ENCODE data around the gene POLDIP2.
"Not testable (repeated sequence)": the region's sequence is repeated elsewhere in the genome, so short reads cannot be mapped to it uniquely, and the experiment has no call there.

POLDIP2 gene

GRCh38 chr17:28364665-28365363 lies 7.5 kb upstream of the POLDIP2 start, which contains the start of gene SEBOX:
Gene SEBOX (minus strand): TSS chr17:28365199. CDS start chr17:28365151, 48 bp downstream.
- DNase-seq, result no peak

DNA sequence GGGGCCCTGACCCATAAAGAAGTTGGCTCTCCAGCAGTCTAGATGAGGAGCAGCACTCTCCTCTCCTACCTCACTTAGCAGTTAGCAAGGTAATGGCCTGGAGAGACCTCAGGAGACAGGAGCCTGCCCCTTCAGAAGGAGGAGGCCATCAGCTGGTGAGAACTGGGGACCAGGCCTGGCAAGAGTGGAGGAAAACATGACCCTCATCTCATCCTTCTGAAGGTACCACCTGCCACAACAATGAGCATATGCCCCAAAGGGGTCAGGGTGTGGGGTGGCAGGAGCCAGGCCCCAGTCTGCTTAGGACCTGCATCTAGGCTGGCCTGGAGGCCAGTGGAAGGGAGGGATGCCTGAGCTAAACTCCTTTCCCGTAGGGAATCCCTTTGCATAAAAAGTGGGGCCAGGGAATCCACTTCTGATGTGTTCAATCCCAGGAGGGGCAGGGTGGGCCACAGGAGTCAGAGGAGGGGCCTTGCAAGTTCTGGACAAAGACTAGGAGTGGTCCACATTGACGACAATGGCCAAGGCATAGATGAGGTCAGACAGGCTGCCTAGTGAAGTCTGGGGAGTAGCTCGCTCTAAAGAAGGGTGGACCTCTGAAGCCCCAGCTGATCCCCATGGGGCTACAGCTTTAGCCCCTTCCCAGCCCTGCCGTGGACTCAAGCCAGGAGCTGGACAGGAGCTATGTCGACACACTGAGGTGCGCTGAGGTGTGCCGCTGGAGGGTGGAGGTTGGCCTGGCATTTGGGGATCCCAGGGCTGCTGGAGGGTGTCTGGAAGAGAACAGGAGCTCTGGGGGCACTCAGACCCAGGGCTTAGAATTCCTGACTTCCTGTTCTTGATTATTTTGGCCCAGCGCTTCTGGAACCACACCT lies 6.7 kb upstream of the POLDIP2 start:
- no peak for DNase-seq

DNA sequence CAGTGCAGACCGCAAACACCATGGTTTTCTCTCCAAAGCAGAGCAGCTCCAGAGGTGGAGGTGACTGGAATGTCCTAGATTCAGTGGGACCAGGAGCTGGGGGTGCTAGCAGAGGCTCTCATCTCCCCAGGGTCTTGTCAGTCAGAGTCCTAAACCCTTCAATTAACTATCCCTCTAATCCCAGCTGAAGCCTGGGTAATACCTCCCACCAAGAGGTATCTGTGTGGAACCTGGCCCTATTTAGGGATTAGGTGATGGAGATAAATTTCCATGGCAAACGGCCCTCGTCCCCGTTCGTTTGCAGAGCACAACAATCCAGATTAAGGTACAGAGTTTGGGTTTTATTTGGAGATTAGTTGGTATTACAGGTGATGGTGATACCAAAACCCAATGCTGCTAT lies 5.9 kb upstream of the POLDIP2 start:
- no peak for DNase-seq

- DNase-seq, result no peak
Observed at GRCh38 chr17:28357901-28358197, 522 bp upstream of the POLDIP2 start.

GRCh38 chr17:28350271-28350670 lies 7.1 kb downstream of the POLDIP2 start:
- no peak for DNase-seq

GRCh38 chr17:28348979-28349378 lies 8.3 kb downstream of the POLDIP2 start:
- no peak for DNase-seq

- DNase-seq, result no peak
Observed at GRCh38 chr17:28347261-28347891, 10.0 kb downstream of the POLDIP2 start.

GRCh38 chr17:28346746-28347246 lies 10.5 kb downstream of the POLDIP2 start:
- DNase-seq, result no peak

DNA sequence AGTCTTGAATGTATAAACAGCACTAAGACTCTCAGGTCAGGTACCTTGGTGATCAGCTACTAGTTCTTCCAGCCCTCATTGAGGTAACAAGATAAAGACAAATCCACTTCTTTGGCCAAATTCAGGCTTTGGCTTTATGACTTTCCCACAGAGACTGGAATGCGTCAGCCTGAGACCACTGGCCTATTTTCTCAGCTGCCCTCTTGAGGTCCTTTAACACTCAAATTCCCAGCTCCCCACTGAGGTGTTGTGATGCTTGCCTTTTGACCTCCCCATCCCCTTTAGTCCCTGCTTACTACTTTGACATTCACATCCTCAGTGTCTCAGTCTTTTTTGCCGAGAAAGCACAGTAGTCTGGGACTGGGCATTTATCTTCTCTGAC lies 11.1 kb downstream of the POLDIP2 start:
- no peak for DNase-seq

DNA sequence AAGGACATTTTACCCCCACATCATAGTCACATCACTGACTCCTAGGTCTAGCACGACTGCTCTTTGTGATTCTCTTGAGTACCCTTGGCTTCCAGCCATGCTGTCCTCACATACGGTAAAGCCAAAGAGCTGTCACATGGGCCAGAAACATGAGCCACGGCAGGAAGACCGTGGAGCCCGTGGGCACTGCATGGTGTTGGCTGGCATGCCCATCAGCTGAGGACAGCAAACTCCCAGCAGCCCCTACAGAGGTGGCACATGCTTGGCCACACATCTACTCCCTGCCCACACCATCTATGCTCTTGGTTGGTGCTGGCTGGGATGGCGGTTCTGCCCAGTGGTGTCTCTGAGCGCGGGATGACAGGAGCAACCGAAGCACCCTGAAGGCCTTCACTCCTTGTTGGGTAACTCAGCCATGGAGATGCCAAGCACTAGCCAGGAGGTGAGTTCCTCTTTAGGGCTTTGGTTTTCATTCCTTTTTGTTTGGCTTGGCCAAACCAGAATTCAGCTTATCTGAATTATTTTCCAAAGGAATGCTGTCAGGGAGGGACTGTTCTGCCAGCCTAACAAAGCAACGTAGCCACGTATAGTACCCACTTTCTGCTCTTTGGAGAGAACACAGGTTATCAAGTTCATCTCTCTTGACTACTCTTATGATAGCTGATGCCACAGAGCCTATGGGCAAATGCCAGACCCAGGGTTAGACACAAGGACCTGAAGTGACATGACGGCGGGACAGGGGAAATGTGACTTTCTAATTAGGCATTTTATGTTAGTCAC lies 11.7 kb downstream of the POLDIP2 start:
- no peak for DNase-seq

GRCh38 chr17:28344435-28344901 lies 12.9 kb downstream of the POLDIP2 start:
- DNase-seq, result no peak

- DNase-seq, result no peak
Observed at GRCh38 chr17:28344011-28344410, 13.3 kb downstream of the POLDIP2 start.

- no peak for DNase-seq
Observed at GRCh38 chr17:28343491-28343932, 13.8 kb downstream of the POLDIP2 start.

- DNase-seq, result no peak
Observed at GRCh38 chr17:28342313-28342712, 15.0 kb downstream of the POLDIP2 start.

DNA sequence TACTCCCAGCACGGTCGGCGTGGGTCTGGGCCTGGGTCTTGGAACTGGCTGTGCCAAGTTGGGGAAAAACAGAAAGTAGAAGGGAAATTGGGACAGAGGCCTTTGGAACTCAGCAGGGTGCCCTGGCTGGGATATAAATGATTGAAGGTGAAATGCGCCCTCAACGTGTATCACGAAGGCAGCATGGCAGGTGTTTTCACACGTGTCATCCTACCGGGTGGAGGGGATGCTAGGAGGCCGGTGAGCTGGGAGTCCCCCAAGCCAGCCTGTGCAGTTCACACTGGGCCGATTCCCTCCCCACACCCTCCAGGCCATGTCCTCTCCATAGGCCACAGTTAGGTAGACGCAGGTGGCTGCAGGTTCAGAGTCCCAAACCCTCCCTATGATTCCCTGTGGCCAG lies 15.8 kb downstream of the POLDIP2 start:
- DNase-seq, result no peak

GRCh38 chr17:28340374-28340773 lies 17.0 kb downstream of the POLDIP2 start:
- DNase-seq, result no peak

DNA sequence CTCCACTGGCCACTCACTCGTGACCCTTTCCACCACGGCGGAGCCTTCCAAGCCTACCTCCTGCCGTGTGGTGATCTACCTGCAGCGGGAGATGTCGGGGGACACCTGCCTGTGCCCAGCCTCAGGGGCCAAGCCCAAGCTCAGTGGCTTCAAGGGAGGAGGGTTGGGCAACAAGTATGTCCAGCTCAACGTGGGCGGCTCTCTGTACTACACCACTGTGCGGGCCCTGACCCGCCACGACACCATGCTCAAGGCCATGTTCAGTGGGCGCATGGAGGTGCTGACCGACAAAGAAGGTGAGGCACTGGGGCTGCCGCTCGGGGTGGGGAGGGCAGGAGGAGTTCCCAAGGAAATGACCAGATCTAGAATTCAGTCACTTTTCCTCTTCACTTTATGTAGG lies 17.9 kb downstream of the POLDIP2 start:
- DNase-seq, result no peak

GRCh38 chr17:28338769-28339212 lies 18.5 kb downstream of the POLDIP2 start:
- DNase-seq, result not testable (repeated sequence)

DNA sequence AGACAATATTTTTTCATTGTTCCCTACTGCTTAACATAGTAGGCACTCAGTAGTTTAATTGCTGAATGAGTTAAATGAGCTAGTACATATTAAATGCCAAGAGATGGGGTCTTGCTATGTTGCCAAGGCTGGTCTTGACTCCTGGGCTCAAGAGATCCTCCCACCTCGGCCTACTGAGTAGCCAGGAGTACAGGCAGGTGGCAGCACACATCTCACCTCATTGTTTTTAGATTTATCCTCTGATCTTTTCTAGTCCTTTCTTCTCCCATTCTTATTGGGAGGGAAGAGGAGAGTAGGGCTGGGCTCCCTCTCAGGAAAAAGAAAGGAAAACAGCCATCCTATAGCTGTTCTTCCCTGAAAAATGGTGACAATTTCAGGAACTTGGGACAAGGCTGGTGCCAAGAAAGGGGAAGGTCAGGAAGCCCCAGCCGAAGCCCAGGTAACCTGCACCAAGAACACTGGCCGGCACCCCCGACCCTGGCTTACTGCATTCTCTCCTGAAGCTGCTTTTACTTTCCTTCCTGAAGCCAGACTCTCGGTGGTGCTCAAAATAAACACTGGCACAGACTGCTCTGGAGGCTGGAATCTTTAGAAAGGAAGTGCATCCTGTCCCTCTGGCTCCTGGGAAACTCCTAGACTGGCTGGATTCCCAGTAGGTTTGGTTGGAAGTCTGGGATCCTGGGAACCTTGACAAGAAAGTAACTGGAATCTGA lies 19.1 kb downstream of the POLDIP2 start:
- DNase-seq, result no peak

DNA sequence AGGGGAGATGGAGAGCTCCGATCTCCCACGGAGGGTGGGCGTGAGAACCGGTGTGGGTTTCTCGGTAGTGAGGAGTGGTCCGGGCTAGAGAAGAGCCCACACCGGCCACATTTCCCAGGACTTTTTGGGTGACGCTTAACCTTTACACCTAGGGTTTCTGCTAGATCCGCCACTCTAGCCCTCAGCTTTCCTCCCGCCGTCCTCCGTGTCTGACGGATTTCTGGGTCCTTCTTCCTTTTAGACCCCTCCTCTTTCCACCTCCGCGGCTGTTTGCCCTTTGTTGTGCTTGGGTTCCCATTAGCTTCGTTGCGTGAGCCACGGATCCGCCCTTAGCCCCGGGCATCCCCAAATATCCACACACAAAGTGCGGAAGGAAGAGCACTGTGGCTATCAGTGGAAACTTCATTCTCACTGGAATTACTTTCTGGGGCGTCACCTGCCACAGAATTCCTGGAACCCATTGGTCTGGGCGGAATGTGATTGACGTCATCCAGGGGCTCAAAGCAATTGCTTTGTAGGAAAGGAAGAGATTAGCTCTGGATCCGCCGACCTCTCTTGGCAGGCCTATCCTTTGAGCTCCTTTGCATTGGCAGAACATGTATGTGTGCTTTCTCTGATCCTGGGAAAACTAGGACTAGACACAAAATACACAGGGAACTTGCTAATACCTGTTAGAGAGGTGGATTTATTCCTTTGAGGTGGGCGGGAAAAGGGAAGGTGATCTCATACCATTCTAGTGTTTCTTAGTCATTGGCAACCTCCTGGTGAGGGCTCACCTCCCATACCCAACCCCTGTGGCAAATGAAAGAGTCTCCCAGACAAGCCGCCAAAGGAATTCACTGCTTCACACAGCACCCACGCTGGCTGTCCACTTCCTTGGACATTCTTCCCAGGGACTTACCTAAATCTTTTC lies 21.1 kb downstream of the POLDIP2 start:
- DNase-seq, result no peak

All from CD4-positive, alpha-beta T cell treated with Interleukin-15 for 1 hour (primary cell).